Hepatocyte (in vitro differentiated cells): Measurements from ENCODE around the gene PKN3. TPM values are rescaled to one million over a fixed set of nuclear protein-coding genes. Genes with fewer than 3 reads are reported as not detected.

Source experiments
- DNase-seq: peaks from one replicate; pipeline ENCODE4 v3.0.0-alpha.2; 2016; ENCODE audit warnings: low spot score
- H2AFZ ChIP-seq: fragments of 200-600 bp; sonication (generic); 2 replicates; pipeline ENCODE4 v1.6.0; 2016; ENCODE audit warnings: antibody characterized with exemption, mild to moderate bottlenecking
- H3K27ac ChIP-seq: fragments of 200-600 bp; sonication (generic); 2 replicates; pipeline ENCODE4 v1.5.1; 2016; ENCODE audit warnings: mild to moderate bottlenecking
- H3K27me3 ChIP-seq: fragments of 200-600 bp; sonication (generic); 2 replicates; pipeline ENCODE4 v1.6.1; 2016
- H3K36me3 ChIP-seq: fragments of 200-600 bp; sonication (generic); replicated peaks from 2 replicates; pipeline ENCODE4 v1.5.1; 2016; ENCODE audit warnings: low read depth; ENCODE audit not compliant: insufficient read depth
- H3K4me1 ChIP-seq: fragments of 200-600 bp; sonication (generic); 2 replicates; pipeline ENCODE4 v1.5.1; 2016; ENCODE audit warnings: mild to moderate bottlenecking, moderate library complexity; ENCODE audit not compliant: insufficient read depth
- H3K4me2 ChIP-seq: fragments of 200-600 bp; sonication (generic); 2 replicates; pipeline ENCODE4 v1.6.0; 2016
- H3K4me3 ChIP-seq: fragments of 200-600 bp; sonication (generic); 2 replicates; pipeline ENCODE4 v1.5.1; 2016; ENCODE audit warnings: mild to moderate bottlenecking
- H3K79me2 ChIP-seq: fragments of 200-600 bp; sonication (generic); 2 replicates; pipeline ENCODE4 v1.6.0; 2017; ENCODE audit warnings: mild to moderate bottlenecking
- H3K9me2 ChIP-seq: fragments of 200-600 bp; sonication (generic); replicated peaks from 2 replicates; pipeline ENCODE4 v1.6.0; 2017; ENCODE audit warnings: mild to moderate bottlenecking; ENCODE audit not compliant: insufficient read depth
- H3K9me3 ChIP-seq: fragments of 200-600 bp; sonication (generic); 2 replicates; pipeline ENCODE4 v1.5.1; 2016; ENCODE audit warnings: low read depth, mild to moderate bottlenecking
- H4K20me1 ChIP-seq: fragments of 200-600 bp; sonication (generic); 2 replicates; pipeline ENCODE4 v1.6.0; 2016; ENCODE audit warnings: mild to moderate bottlenecking; ENCODE audit not compliant: insufficient read depth, poor library complexity, severe bottlenecking
- CTCF ChIP-seq: fragments of 200-600 bp; sonication (generic); IDR thresholded peaks from 2 replicates; pipeline ENCODE4 v1.5.1; 2016; ENCODE audit warnings: antibody characterized with exemption, mild to moderate bottlenecking; ENCODE audit not compliant: poor library complexity
- EZH2 ChIP-seq: fragments of 200-600 bp; sonication (generic); IDR thresholded peaks from 2 replicates; pipeline ENCODE4 v1.6.1; 2016; ENCODE audit warnings: antibody characterized with exemption, mild to moderate bottlenecking, borderline replicate concordance
- EZH2phosphoT487 ChIP-seq: fragments of 200-600 bp; sonication (generic); IDR thresholded peaks from one replicate; pipeline ENCODE4 v1.6.1; 2018; ENCODE audit warnings: antibody characterized with exemption, mild to moderate bottlenecking, low read depth, moderate library complexity; ENCODE audit not compliant: unreplicated experiment, severe bottlenecking
- WGBS: methylation state at CpG from one replicate; pipeline ENCODE4 v1.1.6; 2016; ENCODE audit warnings: low lambda C conversion rate; ENCODE audit errors: missing lambda C conversion rate; 5-methylcytosine and 5-hydroxymethylcytosine counted together
- polyA plus RNA-seq: library from polyadenylated mRNA; unstranded; fragments of >200 nt; fragmentation: Nextera tagmentation; extraction: Ambion mirVana; gene quantifications from 2 replicates; pipeline ENCODE4 v1.2.1, GENCODE V29; 2016
- total RNA-seq: library from RNA; depleted of rRNA; stranded (reverse); fragments of >200 nt; gene quantifications from 2 replicates; pipeline ENCODE4 v1.2.3, GENCODE V29; 2014

PKN3 gene
- total and polyA plus RNA-seq, 2 experiments from 2014 or later = 3.7 to 4.5 TPM

GRCh38 chr9:128712451-128713410 is 10.4 kb downstream of the PKN3 start:
- no peak overlapping the region for H3K27ac ChIP-seq
- H3K79me2 ChIP-seq = no peaks in the 10 kb centered on the region
- no peaks in the 10 kb centered on the region for H4K20me1 ChIP-seq
- H3K9me3 ChIP-seq = no peaks in the 10 kb centered on the region
- no peak for DNase-seq
- TF ChIP-seq CTCF (no peak), EZH2phosphoT487 (no peak), EZH2 (no peak)
- H3K36me3 ChIP-seq = no peaks in the 10 kb centered on the region
- H3K27me3 ChIP-seq = no peaks in the 10 kb centered on the region
- no peak overlapping the region for H3K4me3 ChIP-seq
- no peaks in the 10 kb centered on the region for H3K9me2 ChIP-seq
- 95% methylated on average over 26 of the region's 26 CpGs for WGBS
- H3K4me1 ChIP-seq = no peaks in the 10 kb centered on the region
- H2AFZ ChIP-seq = no peak overlapping the region
- H3K4me2 ChIP-seq = no peak overlapping the region

- Histone ChIP-seq H3K9me2 (no peaks in the 10 kb centered on the region), H4K20me1 (no peaks in the 10 kb centered on the region), H3K4me3 (no peak overlapping the region), H3K9me3 (no peaks in the 10 kb centered on the region), H3K27ac (no peak overlapping the region), H3K27me3 (no peaks in the 10 kb centered on the region), H2AFZ (no peak overlapping the region), H3K4me1 (peaks cover 2% of the 10 kb centered on the region), H3K4me2 (no peak overlapping the region), H3K36me3 (no peaks in the 10 kb centered on the region), H3K79me2 (no peaks in the 10 kb centered on the region)
- no peak for DNase-seq
- WGBS = 96% methylated on average over 13 of the region's 13 CpGs
- TF ChIP-seq EZH2phosphoT487 = no peak
- TF ChIP-seq CTCF = no peak
- no peak for TF ChIP-seq EZH2
Measured at GRCh38 chr9:128713411-128713780, 11.1 kb downstream of the PKN3 start.

- no peak overlapping the region for H2AFZ ChIP-seq
- H3K9me3 ChIP-seq = no peaks in the 10 kb centered on the region
- no peaks in the 10 kb centered on the region for H3K9me2 ChIP-seq
- no peak overlapping the region for H3K4me2 ChIP-seq
- peaks cover 2% of the 10 kb centered on the region for H3K4me1 ChIP-seq
- no peaks in the 10 kb centered on the region for H3K27me3 ChIP-seq
- DNase-seq = no peak
- no peak overlapping the region for H3K27ac ChIP-seq
- no peak overlapping the region for H3K4me3 ChIP-seq
- no peaks in the 10 kb centered on the region for H3K36me3 ChIP-seq
- TF ChIP-seq EZH2phosphoT487 (no peak), CTCF (no peak), EZH2 (no peak)
- H4K20me1 ChIP-seq = no peaks in the 10 kb centered on the region
- 97% methylated on average over 16 of the region's 19 CpGs for WGBS
- no peaks in the 10 kb centered on the region for H3K79me2 ChIP-seq
Measured at GRCh38 chr9:128713941-128714573, 11.8 kb downstream of the PKN3 start.
